Skeletal muscle cell (primary cell): ENCODE data around the gene KIFAP3.
"Not testable (repeated sequence)": the region's sequence is repeated elsewhere in the genome, so short reads cannot be mapped to it uniquely, and the experiment has no call there.

Experiments used
- DNase-seq: peaks from one replicate; pipeline ENCODE4 v3.0.0-alpha.2; 2010; ENCODE audit warnings: low read depth
- H3K4me3 ChIP-seq: 2 replicates; pipeline ENCODE4 v1.5.1; 2011; ENCODE audit warnings: low read depth, mild to moderate bottlenecking, control low read depth, low read length, moderate library complexity

Gene KIFAP3

GRCh38 chr1:169872906-169873305 is 201.6 kb downstream of the KIFAP3 start:
- DNase-seq, result no peak
- no peak overlapping the region for H3K4me3 ChIP-seq

GRCh38 chr1:169871988-169872387 is 202.5 kb downstream of the KIFAP3 start:
- H3K4me3 ChIP-seq, DNase-seq: not testable (repeated sequence)
